Neural cell (in vitro differentiated cells): ENCODE measurements around the gene RIBC2.

Source experiments
- EP300 ChIP-seq: fragments of 450-650 bp; conservative IDR thresholded peaks from 2 replicates; pipeline ENCODE4 v1.6.1; 2014; ENCODE audit warnings: antibody characterized with exemption, mild to moderate bottlenecking, moderate library complexity; ENCODE audit not compliant: poor library complexity, severe bottlenecking
- EZH2 ChIP-seq: fragments of 200-600, 300-800 bp; shearing (Covaris generic), sonication (generic); IDR thresholded peaks from 2 replicates; pipeline ENCODE4 v1.6.1; 2014; ENCODE audit warnings: antibody characterized with exemption, low read length, borderline replicate concordance, mild to moderate bottlenecking; ENCODE audit not compliant: insufficient read depth, poor library complexity, severe bottlenecking
- MXI1 ChIP-seq: fragments of 450-650 bp; conservative IDR thresholded peaks from 2 replicates; pipeline ENCODE4 v1.6.1; 2014; ENCODE audit warnings: antibody characterized with exemption, mild to moderate bottlenecking; ENCODE audit not compliant: poor library complexity, severe bottlenecking
- POLR2AphosphoS5 ChIP-seq: IDR thresholded peaks from 2 replicates; pipeline ENCODE4 v1.6.1; 2012
- RAD21 ChIP-seq: fragments of 450-650 bp; conservative IDR thresholded peaks from 2 replicates; pipeline ENCODE4 v1.6.1; 2014; ENCODE audit warnings: antibody characterized with exemption, mild to moderate bottlenecking, moderate library complexity
- SMC3 ChIP-seq: fragments of 450-650 bp; conservative IDR thresholded peaks from 2 replicates; pipeline ENCODE4 v1.6.1; 2014; ENCODE audit warnings: antibody characterized with exemption, mild to moderate bottlenecking, moderate library complexity; ENCODE audit not compliant: poor library complexity
- TAF1 ChIP-seq: IDR thresholded peaks from 2 replicates; pipeline ENCODE4 v1.6.1; 2012; ENCODE audit warnings: low read depth
- TF ChIP-seq, protein P1 (sequence below): fragments of 450-650 bp; IDR thresholded peaks from 2 replicates; pipeline ENCODE4 v1.5.1; 2014; ENCODE audit warnings: antibody characterized with exemption, mild to moderate bottlenecking, moderate library complexity; ENCODE audit not compliant: poor library complexity, severe bottlenecking

DNA sequence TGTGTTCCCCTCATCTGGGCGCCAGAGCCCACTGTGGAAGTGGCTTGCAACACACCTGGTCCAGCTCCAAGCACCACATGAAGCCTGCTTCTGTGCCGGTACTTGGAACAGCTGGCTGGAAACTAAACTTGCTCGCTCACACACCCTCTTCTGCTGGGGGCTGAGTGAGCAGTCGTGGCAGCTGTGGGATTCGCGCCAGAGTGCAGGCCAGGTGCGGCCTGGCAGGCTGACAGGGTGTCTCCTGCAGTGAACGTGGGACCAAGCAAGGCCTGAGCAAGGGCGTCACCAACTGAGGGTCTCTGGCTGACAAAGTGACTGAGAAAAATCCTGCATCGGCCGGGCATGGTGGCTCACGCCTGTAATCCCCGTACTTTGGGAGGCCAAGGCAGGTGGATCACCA lies 15.3 kb upstream of the RIBC2 start:
- TF ChIP-seq EZH2 (no peak), EP300 (no peak), POLR2AphosphoS5 (no peak), MXI1 (no peak), RAD21 (no peak), SMC3 (no peak), TAF1 (no peak)
- TF ChIP-seq, protein P1, sequence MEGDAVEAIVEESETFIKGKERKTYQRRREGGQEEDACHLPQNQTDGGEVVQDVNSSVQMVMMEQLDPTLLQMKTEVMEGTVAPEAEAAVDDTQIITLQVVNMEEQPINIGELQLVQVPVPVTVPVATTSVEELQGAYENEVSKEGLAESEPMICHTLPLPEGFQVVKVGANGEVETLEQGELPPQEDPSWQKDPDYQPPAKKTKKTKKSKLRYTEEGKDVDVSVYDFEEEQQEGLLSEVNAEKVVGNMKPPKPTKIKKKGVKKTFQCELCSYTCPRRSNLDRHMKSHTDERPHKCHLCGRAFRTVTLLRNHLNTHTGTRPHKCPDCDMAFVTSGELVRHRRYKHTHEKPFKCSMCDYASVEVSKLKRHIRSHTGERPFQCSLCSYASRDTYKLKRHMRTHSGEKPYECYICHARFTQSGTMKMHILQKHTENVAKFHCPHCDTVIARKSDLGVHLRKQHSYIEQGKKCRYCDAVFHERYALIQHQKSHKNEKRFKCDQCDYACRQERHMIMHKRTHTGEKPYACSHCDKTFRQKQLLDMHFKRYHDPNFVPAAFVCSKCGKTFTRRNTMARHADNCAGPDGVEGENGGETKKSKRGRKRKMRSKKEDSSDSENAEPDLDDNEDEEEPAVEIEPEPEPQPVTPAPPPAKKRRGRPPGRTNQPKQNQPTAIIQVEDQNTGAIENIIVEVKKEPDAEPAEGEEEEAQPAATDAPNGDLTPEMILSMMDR = no peak
